Erythroblast (primary cell): ENCODE data around the gene MT1M.

ENCODE experiments used
- GATA1 ChIP-seq: IDR thresholded peaks from 2 replicates; pipeline ENCODE4 v1.6.1; 2011; ENCODE audit warnings: low read depth, mild to moderate bottlenecking, control low read depth, low read length, moderate library complexity
- POLR2A ChIP-seq: IDR thresholded peaks from 2 replicates; pipeline ENCODE4 v1.6.1; 2011; ENCODE audit warnings: mild to moderate bottlenecking, low read length

- TF ChIP-seq POLR2A (no peak), GATA1 (no peak)
Observed at GRCh38 chr16:56618138-56618537, 14.3 kb upstream of the MT1M start.
